Hematopoietic multipotent progenitor cell treated with erythropoietin and hydrocortisone succinate and interleukin-3 and kit ligand, for 4 days (in vitro differentiated cells): ENCODE results near the gene CDH4.

Experiments
- DNase-seq: peaks from one replicate; pipeline ENCODE4 v3.0.0-alpha.2; 2015

CDH4 gene

DNA sequence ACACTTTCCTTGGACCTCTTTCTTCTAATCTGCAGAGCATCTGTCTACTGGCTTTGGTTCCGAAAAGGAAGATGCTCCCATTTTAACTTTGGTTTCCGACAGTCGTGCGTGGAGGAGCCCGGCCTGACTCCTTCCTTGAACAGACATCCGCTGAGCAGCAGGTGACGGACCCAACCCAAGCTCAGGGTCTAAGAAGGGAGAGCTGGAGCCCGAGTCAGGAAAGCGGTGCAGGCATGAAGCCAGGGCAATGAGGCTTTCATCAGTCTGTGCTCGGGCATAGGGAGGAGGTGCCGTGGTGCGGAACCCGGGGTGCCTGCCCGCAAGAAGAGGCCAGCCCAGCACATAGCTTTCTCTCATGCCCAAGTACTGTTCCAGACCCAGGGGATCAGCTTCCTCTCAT lies 109.4 kb downstream of the CDH4 start:
- no peak for DNase-seq

DNA sequence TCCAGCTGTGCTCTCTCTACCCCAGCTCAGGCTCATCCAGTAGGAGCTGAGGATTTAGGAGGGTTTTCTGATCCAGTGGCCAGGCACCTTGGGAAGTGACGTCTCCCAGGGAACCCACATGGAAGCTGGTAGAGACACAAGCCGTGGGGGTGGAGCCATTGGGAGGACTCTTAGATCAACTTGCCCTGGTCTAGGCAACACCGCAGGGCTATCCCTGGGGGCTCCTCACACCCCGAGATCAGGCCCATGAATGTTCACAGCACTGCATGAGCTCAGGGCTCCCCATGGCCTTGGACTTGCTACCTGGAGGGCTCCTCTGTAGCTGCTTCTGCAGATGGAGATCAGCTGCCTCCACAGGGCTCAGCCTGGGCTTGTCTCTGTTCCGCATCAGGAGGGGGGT lies 112.1 kb downstream of the CDH4 start:
- DNase-seq: no peak

DNA sequence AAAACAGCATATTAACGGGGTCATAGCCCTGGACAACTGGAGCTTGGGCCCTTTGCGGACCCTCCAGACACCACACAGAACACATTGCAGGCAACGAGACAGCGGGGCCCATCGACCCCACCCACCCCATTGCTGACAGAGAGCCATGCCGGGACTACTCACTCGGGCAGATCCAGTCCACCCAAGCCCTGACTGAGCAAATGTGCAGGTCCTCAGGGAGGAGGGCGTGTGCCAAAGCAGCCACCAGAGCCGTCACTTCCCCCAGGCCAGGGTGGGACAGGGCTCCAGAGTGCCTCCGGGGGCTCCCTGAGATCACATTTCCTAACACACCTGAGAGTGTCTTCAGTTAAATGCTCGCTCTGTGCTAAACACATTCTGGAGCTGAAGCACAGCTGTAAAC lies 114.9 kb downstream of the CDH4 start:
- DNase-seq: no peak

DNA sequence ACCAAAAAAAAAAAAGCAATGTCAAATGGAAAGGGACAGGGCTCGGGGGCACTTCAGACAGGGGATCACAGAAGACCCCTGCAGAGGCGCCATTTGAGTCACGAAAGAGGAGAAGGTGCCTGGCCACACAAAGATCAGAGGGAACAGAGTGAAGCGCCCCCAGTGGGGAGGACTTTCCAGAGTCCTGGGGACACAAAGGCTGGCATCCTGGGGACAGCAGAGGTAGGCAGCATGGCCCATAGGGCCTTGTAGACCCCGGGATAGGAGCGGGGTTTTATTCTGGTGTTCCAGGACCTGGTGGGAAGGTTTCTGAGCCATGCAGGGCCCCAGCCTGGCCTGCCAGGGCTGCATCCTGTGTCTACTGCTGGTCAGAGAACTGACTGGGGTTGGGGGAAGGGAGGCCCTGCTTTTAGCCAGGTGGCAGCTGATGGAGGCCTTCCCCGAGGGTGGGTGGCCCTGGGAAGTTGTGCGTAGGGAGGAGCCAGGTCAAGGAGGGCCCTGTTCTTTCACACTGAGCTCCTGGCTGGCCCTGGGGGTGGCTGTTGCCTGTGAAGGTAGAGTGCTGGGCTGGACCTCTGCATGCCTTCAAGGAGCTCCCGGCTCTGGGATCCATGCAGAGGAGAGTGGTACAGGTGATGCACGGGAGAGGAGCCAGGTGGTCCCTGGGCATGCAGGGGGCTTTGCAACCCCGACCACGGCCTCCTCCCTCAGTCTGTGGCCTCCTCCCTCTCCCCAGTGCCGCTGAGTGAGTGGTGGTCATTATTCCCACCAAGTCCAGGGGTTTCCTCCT lies 117.9 kb downstream of the CDH4 start:
- no peak for DNase-seq

DNA sequence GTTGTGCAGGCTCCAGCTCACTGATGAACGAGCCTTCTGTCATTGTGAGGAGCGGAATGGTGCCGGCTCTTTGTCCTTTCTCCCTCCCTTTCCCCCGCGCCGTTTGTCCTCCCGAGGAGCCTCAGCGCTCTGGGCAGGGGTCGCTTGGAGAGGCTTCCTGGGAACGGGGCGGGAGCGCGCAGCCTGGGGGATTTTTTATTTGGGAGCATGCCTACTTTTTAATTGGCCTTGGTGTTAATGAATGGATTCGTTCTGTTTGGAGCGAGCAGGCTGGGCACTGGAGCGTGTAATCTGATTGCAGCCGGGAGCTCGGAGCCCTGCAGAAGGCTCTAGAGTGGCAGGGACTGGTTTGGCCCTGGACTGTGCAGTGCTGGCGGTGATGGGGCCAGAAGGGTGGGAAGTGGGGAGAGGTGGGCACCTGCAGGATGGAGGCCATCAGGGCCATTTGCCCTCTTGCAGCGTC lies 118.8 kb downstream of the CDH4 start:
- DNase-seq: no peak

DNA sequence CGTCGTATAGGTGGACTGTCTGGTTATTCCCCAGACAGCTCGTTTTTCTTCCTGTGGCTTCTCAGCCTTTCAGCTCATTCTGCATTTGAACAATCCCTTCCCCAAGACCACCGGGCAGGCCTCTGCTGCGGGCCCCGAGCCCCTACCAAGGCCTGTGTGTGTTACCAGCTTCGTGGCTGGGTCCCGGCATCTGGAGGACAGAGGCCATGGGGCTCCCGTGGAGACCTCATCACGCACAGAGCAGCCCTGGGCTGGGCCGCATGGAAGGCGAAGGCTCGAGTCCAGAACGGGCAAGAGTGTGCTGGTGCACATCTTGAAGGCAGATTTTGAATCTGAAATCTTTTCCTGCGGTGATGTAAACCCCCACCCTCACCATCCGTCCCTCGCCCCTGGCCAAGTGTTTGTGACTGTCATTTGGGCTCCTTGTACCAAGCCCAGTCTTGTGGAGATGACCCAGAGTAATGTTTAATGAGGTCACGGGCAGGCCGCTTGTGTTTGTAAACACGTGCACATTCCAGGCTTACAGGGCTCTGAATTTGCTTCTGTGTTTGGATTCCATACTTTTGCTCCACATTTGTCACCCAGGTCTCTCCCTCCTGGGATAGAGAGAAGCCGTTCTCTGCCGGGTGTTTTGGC lies 119.6 kb downstream of the CDH4 start:
- DNase-seq: no peak

DNA sequence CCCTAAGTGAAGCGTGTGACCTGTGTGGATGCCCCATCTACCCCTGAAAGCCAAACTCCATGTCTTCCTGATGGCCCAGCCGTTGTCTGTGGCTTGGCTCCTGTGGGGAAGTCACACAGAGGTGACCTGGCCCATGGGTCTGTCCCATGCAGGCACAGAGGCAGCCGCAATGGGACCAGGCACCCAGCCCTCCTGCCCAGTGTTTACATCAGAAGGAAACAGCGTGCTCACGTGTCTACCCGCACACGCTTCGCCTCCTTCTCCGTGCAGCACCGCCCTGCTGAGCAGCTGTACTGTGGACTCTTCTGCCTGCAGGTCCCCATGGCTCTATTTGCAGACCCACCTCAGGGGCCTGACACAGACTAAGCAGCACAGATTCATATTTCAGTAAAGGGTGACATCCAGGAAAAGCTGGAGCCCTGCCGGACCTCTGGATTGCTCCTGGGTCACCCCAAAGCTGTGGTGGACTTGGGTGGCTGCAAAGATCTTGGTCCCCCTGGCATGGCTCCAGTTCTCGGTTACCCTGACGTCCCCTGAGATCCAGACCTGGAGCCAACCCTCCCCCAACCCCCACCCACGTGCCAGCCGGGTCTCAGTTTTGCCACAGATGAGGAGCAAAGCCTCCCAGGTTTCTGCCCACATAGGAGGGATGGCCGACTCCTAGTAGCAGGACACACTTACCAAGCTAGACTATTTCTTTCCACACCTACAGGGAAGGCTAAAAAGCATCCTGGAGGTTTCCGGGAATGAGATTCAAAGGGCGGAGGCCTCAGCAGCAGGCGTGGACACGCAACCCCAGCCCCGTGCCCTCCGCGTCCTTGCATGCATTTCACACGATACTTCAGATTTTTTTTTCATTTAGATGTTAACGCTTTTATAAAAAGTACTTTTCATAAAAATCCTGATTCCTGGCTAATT lies 120.3 kb downstream of the CDH4 start:
- no peak for DNase-seq

DNA sequence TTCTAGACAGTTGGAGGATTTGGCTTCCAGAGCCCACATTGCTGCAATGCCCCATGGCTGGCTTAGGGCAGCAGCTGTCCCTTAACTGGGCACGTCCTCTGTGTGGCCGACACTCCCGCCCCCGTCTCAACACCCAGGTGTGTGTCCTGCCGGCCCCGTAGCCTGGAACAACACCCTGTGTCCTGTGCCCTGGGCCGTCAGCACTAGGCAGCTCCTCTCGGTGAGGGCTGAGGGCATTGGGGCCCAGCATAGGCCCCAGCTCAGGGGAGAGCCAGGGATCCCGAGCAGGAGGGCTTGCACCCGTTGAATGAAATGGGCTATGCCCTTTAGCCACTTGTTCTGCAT lies 121.0 kb downstream of the CDH4 start:
- no peak for DNase-seq

DNA sequence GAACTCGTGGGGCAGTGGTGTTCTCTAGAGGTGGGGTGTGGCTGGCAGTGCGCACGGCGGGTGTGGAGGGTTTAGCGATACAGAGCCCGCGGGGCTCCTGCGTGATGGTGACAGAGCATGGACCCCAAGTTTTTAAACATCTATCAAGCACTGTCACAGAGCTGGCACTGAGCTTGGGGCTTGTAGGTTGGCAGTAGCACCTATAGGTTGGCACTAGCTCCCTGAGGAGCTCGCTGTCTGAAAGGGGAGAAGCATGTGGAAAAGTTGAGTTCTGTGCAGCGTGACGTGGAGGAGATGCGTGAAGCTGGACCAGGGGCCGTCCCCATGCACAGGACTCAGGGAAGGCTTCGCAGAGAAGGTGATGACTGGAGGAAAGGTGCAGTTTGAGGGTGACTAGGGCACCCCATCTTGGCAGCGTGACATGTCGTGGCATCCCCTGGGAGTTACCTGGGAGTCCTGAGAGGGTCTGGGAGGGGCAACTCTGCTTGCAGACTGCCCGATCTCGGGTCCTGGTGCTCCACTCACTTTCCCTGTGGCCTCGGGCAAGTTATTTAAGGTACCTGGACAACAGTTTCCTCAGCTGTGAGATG lies 122.0 kb downstream of the CDH4 start:
- DNase-seq: no peak

DNA sequence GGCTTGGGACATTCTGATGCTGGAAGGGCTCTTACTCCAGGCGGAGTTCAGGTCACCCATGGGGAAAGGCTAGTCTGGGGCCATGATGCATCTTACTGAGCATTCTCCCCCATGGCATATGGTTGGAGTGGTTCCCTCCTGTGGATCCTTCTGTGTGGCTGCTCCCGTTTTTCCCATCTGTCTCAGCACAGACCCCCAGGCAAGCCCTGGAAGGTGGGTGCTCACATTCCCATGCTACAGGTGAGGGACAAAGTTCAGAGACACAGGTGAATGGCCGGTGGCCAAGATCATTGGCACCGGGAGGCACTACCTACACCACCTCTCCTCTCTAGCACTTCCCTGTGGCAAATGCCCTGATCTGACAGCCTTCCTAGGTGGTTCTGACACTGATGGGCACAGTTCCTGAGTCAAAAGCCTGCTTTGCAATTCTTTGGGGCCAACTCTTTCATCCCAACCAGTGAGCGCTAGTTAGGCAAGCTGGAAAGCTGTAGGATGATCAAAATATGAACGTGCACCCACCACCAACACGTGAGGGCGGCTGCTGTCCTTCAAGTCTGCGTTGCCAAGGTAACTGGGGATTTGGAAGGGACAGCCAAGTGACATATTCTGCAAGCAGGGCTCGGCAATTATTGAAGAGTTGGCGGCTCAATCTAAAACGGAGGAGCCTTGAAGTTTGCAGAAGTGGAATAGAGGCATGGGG lies 124.6 kb downstream of the CDH4 start:
- DNase-seq: no peak

DNA sequence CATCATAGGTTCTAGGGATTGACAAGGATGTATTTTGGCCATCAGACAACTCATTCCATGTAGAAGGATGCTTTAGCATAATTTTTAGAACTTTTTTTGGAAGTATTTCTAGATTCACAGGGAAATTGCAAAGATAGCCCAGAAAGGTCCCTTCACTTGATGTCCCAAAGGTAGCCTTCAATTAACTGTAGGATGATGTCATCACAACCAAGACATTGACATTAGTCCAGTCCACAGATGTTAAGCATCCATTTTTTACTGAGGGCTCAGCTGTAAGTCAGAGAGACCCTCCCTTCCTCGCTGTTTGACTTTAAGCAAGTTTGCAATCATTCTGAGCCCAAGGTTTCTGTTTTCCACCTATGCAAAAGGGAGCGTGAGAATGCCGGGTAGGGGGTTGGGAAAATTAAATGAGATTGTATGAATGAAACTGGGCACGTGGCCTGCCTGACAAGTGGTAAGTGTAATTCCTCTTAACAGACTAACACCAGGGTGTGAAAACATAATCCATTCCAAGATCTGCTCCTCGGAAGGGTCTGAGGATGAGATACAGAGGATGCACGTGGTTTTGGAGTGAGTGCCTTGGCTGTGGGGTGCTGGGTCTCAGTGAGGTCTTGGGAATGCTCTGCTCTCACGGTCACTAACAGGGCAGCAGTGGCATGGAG lies 126.8 kb downstream of the CDH4 start:
- no peak for DNase-seq

DNA sequence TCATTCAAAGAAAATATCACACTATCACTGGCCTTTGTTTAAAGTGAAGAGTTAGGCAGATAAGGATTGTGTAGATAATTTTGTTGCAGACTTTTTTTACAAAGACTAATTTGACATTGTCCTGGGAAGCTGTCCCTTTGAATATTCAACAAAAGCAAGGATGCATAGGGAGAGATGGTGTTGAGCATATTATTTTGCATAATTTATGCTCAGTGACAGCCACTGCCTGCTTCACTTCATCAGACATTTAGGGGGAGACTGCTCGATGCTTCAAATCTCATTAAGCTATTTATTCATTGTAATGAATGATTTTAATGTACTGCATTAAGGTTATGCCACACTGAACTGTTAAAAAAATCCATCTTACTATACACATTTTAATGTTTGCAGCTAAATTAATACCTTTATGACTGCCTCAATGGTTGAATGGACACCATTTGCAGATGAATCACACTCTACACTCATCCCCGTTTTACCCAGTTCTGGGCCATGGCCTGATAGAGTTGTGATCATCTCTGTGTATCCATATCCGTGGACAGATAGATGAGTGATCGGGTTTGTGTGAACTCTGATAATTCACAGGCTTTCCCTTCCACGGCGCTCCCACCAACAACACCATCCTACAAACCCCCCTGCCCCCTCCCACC lies 128.0 kb downstream of the CDH4 start:
- no peak for DNase-seq

DNA sequence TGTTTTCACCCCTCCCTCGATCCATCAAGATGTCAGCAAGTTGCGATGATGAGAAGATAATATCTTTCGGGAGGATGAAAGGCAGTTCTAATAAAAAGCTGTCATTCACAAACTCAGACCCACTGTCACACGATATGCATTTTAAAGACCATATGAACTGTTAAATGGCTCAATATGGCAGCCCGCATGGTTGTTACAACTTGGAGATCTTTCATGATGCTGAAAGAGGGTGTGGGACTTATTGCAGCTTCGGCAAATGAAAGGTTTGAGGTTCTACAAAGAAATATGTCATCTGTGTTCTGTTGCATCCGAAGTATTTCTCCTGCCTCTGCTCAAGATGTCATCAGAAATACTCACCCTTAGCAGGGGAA lies 128.5 kb downstream of the CDH4 start:
- no peak for DNase-seq

DNA sequence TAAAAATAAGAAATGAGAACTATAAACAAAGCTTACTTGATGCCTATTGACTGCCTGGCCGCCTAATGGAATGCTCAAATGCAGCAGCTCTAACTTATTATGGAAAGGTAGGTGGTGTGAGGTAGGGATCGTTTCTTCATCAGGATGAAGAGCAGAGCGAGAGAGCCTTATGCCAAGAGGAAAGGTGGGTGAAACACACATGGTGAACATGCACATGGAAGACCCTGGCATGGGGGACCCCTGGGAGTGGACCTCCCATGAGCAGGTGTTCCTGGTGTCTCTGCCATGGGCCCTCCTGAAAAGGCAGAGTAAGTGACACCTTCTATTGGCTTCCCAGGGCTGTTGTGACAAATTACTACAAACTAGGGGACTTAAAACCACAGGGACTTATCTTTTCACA lies 130.1 kb downstream of the CDH4 start:
- no peak for DNase-seq

DNA sequence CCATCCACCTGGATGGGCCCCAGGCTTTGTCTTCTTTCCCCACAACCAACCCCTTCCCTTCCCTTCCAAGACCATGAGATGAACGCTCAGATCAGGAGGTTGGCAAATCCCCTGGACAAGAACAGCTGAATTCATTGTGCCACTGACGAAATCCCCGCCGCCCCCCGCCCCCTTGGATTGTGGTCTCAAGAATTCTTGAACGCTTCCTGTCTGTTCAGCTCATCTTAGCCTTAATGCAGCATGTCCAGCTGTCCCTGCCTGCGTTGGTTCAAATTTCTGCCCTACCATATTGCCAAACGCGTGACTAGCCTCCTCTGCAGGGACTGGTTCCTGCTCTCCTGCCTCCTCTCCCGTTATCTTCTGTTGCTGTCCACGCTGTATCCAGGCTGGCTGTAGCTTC lies 133.2 kb downstream of the CDH4 start:
- DNase-seq: no peak

DNA sequence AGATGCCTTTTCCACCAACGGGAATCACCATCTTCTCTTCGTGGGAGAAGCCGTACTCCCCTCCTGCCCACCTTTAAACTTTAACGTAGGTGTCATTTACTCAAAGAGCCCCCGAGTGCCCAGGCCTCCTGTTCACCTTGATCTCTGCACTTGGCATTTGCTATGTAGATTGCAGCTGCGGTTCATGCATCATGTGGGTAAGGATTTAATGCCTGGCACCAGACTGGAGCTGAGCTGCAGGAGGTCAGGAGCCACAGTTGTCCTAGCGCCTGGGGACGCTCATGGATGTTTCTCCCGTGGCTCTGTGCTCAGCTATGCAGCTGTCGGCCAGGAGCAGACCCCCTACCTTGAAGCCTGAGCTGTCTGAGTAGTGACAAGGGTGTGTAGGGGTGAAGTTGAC lies 133.7 kb downstream of the CDH4 start:
- no peak for DNase-seq

DNA sequence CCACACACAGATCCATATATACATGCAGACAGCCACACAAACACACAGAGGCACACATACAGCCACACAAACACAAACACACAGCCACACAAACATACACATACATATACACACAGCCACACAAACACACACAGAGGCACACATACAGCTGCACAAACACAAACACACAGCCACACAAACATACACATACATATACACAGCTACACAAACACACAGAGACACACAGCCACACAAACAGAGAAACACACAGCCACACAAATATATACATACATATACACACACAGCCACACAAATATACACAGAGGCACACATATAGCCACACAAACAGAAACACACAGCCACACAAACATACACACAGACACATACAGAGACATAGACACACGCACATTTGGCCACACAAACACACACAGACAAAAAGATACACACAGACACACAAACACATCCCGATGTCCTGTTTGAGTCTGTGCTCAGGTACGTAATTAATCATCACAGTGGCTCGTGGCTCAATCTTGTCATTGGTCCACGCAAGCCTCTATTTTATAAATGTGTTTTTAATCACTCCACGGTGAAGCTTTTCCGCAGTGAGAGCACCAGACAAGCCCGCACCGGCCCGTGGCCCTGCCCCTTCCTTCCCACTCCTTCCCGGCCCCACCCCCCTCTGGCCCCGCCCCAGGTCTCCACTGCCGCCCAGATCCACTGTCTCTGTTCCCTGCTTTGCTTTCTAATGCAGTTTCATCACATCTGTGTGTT lies 135.3 kb downstream of the CDH4 start:
- DNase-seq: peak; percentile 33

DNA sequence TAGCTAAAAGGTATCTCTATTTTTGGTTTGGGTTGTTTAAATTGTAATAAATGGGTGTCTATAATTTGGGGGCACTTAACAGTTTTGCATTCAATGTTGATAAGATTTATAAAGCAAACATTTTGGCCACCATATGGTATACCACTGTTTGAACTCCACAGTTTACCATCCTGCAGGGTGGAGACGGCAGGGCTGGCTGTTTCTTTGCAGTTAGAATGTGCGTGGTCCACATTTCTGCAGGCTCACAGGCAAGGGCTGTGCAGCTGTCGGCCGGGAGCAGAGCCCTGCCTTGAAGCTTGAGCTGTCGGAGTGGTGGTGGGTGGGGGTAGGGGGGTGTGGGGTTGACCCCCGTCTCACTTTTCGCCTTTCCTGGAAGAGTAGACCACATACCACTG lies 135.9 kb downstream of the CDH4 start:
- DNase-seq: no peak

DNA sequence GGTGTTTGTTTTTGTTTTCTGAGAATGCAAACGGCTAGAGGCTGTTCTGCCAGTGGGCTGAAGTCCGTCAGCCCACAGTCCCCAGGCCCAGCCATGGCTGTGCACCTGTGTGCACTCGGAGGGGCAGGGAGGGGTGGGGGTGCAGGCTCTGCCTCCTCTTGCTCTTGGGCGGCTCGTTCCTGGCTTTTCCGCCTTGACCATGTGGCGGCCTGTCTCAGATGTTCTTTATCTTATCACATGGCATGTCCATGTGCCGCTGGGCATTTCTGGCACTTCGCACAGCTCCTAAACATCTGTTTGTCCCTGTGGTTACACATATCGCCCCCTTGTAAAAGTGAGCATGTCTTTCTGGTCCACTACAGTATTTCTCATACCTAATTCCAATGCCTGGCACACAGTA lies 137.0 kb downstream of the CDH4 start:
- DNase-seq: no peak

DNA sequence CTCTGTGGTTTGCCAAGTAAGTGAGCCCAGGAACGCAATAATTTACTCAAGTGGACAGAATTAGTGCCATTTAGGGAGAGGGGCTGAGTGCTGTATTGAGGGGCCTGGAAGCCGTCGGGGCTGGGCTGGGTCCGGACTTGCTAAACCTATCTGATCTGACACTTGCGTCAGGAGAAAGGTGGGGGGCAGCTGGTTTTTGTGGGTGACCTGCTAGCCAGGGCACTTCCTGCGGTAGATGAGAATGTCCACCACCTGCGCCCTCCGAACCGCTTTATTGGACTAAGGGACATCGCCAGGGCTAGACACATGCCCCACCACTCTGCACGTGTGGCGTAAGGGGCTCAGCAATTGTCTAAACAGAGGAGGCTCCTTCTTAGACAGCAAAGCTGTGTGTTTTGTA lies 139.1 kb downstream of the CDH4 start:
- no peak for DNase-seq
